Tibial artery (tissue), 4 donors: ENCODE measurements around the gene SEC61G.
A peak's percentile ranks its signal among the peaks of the same experiment; 100 is the strongest.

Experiments used
- DNase-seq, 2 donors: peaks; one replicate each; pipeline ENCODE4 v3.0.0-alpha.2; 2019
- H3K27ac ChIP-seq, 2 donors: fragments of 200-600 bp; sonication (generic) in 1 of 2; 1 replicate in 1 of 2; 2 replicates in 1 of 2; pipeline ENCODE4 v1.5.1; 2018 to 2019; ENCODE audit warnings: mild to moderate bottlenecking in 1 of 2
- H3K27me3 ChIP-seq, 2 donors: fragments of 200-600 bp; sonication (generic) in 1 of 2; one replicate each; pipeline versions ENCODE4 v1.5.1 to v1.6.0; 2016 to 2019
- H3K36me3 ChIP-seq, 3 donors: fragments of 200-600 bp; sonication (generic) in 2 of 3; one replicate each; pipeline ENCODE4 v1.5.1; 2016 to 2019; ENCODE audit warnings: mild to moderate bottlenecking in 2 of 3
- H3K4me1 ChIP-seq, 4 donors: fragments of 200-600 bp; sonication (generic) in 2 of 4; 1 replicate in 3 of 4; 2 replicates in 1 of 4; pipeline ENCODE4 v1.5.1; 2016 to 2019
- H3K4me3 ChIP-seq, 2 donors: fragments of 200-600 bp; sonication (generic) in 1 of 2; 1 replicate in 1 of 2; 2 replicates in 1 of 2; pipeline ENCODE4 v1.5.1; 2018 to 2019; ENCODE audit warnings: mild to moderate bottlenecking in 2 of 2
- H3K9me3 ChIP-seq, 3 donors: fragments of 200-600 bp; sonication (generic) in 1 of 3; one replicate each; pipeline ENCODE4 v1.5.1; 2016 to 2019
- CTCF ChIP-seq, 2 experiments: fragments of 200-600 bp in 1 of 2; fragments of 450-650 bp in 1 of 2; IDR thresholded peaks; one replicate each; pipeline ENCODE4 v1.5.1; 2017 to 2019; ENCODE audit warnings: antibody characterized with exemption in 2 of 2, mild to moderate bottlenecking in 1 of 2, moderate library complexity in 1 of 2
- intact Hi-C: fragments of 100-400 bp; cut with DNase I; formaldehyde crosslinking; loops from one replicate; pipeline ENCODE4 v1.15.0; 2023; ENCODE audit warnings: low total_unique reads

The SEC61G gene

DNA sequence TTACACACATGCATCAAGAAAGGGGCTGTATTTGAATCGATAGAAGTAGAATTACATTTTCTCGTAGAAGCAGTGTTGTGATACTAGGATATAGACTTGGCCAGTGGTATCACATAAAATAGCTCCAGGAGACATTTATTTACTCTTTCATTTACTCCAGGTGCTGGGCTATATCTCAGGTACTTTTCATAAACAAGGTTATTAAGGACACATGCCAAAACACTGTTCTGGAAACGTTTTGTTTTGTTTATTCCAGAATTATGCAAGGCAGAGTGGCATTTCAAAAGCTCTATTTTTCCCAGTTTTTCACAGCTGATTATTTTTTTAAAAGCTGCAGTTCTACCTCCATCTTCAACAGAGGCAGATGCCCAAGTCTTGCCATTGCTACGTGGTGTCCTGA is 37.8 kb upstream of the SEC61G start:
- Histone ChIP-seq H3K4me3 (no peak overlapping the region), H3K27me3 (no peaks in the 10 kb centered on the region), H3K9me3 (no peaks in the 10 kb centered on the region), H3K36me3 (no peaks in the 10 kb centered on the region), H3K4me1 (no peaks in the 10 kb centered on the region), H3K27ac (no peak overlapping the region)
- no peak for DNase-seq
- no peak for TF ChIP-seq CTCF (IDR thresholded peaks at IDR 0.05)
- intact Hi-C loops = no loop called here

GRCh38 chr7:54796150-54796549 is 37.1 kb upstream of the SEC61G start:
- no peak for TF ChIP-seq CTCF (IDR thresholded peaks at IDR 0.05)
- no peaks in the 10 kb centered on the region for H3K9me3 ChIP-seq
- intact Hi-C loops = no loop called here
- H3K36me3 ChIP-seq = no peaks in the 10 kb centered on the region
- no peak overlapping the region for H3K27ac ChIP-seq
- no peak overlapping the region for H3K4me3 ChIP-seq
- DNase-seq = no peak
- H3K4me1 ChIP-seq = no peaks in the 10 kb centered on the region
- no peaks in the 10 kb centered on the region for H3K27me3 ChIP-seq

DNA sequence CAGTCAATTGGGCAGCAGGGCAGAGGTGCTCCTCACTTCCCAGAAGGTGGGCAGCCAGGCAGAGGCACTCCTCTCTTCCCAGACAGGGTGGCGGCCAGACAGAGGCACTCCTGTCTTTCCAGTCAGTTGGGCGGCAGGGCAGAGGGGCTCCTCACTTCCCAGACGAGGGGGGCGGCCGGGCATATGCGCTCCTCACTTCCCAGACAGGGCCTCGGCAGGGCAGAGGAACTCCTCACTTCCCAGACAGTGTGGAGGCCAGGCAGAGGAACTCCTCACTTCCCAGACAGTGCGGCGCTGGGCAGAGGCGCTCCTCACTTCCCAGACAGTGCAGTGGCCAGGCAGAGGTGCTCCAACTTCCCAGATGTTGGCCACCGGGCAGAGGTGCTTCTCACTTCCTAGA is 33.4 kb upstream of the SEC61G start:
- H3K9me3 ChIP-seq = no peaks in the 10 kb centered on the region
- DNase-seq = no peak
- H3K27ac ChIP-seq = no peak overlapping the region
- peaks cover 0 to 4% (median 1%) of the 10 kb centered on the region in 4 donors for H3K4me1 ChIP-seq
- no peaks in the 10 kb centered on the region for H3K36me3 ChIP-seq
- TF ChIP-seq CTCF (IDR thresholded peaks at IDR 0.05) = no peak
- intact Hi-C loops = no loop called here
- H3K27me3 ChIP-seq = no peaks in the 10 kb centered on the region
- no peak overlapping the region for H3K4me3 ChIP-seq

- DNase-seq = no peak
- no peak overlapping the region for H3K4me3 ChIP-seq
- TF ChIP-seq CTCF (IDR thresholded peaks at IDR 0.05) = peak; percentile 74 to 77
- no peaks in the 10 kb centered on the region for H3K27me3 ChIP-seq
- no peaks in the 10 kb centered on the region for H3K9me3 ChIP-seq
- peaks cover 0 to 4% (median 1%) of the 10 kb centered on the region in 4 donors for H3K4me1 ChIP-seq
- H3K36me3 ChIP-seq = no peaks in the 10 kb centered on the region
- H3K27ac ChIP-seq = no peak overlapping the region
- intact Hi-C loops = loop anchor here (5.0 kb wide), 1 partner anchor 49 kb away; no protein-coding TSS in a partner anchor
Measured at GRCh38 chr7:54788664-54789063, 29.7 kb upstream of the SEC61G start.

DNA sequence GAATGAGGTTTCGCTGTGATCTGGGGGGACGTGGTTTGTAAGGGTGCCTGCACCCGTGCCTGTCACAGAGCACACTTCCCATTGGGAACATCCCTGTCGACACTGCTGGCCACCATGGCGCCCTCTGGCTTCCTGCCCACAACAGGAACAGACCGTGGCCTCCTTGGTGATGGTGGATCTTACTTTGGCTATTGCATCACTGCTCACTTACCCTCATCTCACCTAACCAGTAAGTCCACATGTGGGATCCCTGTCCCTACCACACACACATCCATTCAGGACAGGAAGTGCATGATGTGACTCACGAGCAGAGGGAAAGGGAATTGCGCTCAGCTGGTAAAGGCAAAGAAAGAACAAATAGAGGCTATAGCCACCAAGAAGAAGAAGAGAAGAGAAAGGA is 26.2 kb upstream of the SEC61G start:
- Histone ChIP-seq H3K4me3 (no peak overlapping the region), H3K36me3 (no peaks in the 10 kb centered on the region), H3K4me1 (peaks cover 0 to 4% (median 1%) of the 10 kb centered on the region in 4 donors), H3K27me3 (no peaks in the 10 kb centered on the region), H3K9me3 (no peaks in the 10 kb centered on the region), H3K27ac (no peak overlapping the region)
- DNase-seq = no peak
- no peak for TF ChIP-seq CTCF (IDR thresholded peaks at IDR 0.05)
- intact Hi-C loops = loop anchor here (5.0 kb wide), 1 partner anchor 52 kb away; no protein-coding TSS in a partner anchor

GRCh38 chr7:54783952-54784351 is 24.9 kb upstream of the SEC61G start:
- DNase-seq = no peak

More at GRCh38 chr7:54783952-54784351, 24.9 kb upstream of the SEC61G start:
- intact Hi-C loops = no loop called here
- no peak overlapping the region for H3K27ac ChIP-seq
- no peak overlapping the region for H3K4me3 ChIP-seq
- H3K4me1 ChIP-seq = peaks cover 0 to 4% (median 1%) of the 10 kb centered on the region in 4 donors
- H3K36me3 ChIP-seq = no peaks in the 10 kb centered on the region
- H3K9me3 ChIP-seq = no peaks in the 10 kb centered on the region
- TF ChIP-seq CTCF (IDR thresholded peaks at IDR 0.05) = no peak
- no peaks in the 10 kb centered on the region for H3K27me3 ChIP-seq
